HEK293 (cell line): ENCODE data around the gene CEP295NL.
A peak's percentile ranks its signal among the peaks of the same experiment; 100 is the strongest.

Experiments used
- CTCF ChIA-PET: fragments of 350-600 bp; formaldehyde crosslinking; extraction: SDS; loops from one replicate; lab custom pipeline; 2021; ENCODE audit warnings: antibody characterized with exemption; lab: Yijun Ruan, JAX
- POLR2A ChIA-PET: fragments of 300-600 bp; formaldehyde crosslinking; extraction: SDS; loops from one replicate; lab custom pipeline; 2020; ENCODE audit warnings: antibody characterized with exemption, inconsistent platforms; lab: Yijun Ruan, JAX
- H3K27ac ChIP-seq: fragments of 200-500 bp; sonication (Bioruptor generic); 2 replicates; pipeline ENCODE4 v1.5.1; 2014; ENCODE audit warnings: low read depth, low read length, control low read depth, inconsistent platforms; ENCODE audit errors: extremely low read depth
- H3K36me3 ChIP-seq, 2 experiments: fragments of 200-500 bp in 1 of 2; sonication (Bioruptor generic) in 1 of 2; 1 replicate in 1 of 2; 2 replicates in 1 of 2; pipeline ENCODE4 v1.5.1; 2014 to 2017; ENCODE audit warnings: inconsistent platforms in 2 of 2, low read length in 2 of 2; ENCODE audit not compliant: control insufficient read depth in 2 of 2, insufficient read depth in 1 of 2
- H3K4me1 ChIP-seq: fragments of 200-500 bp; sonication (Bioruptor generic); 2 replicates; pipeline ENCODE4 v1.5.1; 2014; ENCODE audit warnings: mild to moderate bottlenecking, low read length, inconsistent platforms; ENCODE audit not compliant: control insufficient read depth, insufficient read depth
- H3K4me3 ChIP-seq: 2 replicates; pipeline ENCODE4 v1.5.1; 2011; ENCODE audit warnings: low read depth, mild to moderate bottlenecking, control low read depth, low read length, moderate library complexity
- H3K9me3 ChIP-seq: fragments of 200-500 bp; sonication (Bioruptor generic); 2 replicates; pipeline ENCODE4 v1.5.1; 2014; ENCODE audit warnings: low read depth, low read length, inconsistent platforms; ENCODE audit not compliant: control insufficient read depth, insufficient read depth
- EGR2 ChIP-seq: fragments of 450-650 bp; formaldehyde crosslinking; IDR thresholded peaks from 2 replicates; pipeline ENCODE4 v1.5.1; 2016; ENCODE audit warnings: low read depth, missing biosample characterization, missing genetic modification characterization
- ELK4 ChIP-seq: IDR thresholded peaks from 2 replicates; pipeline ENCODE4 v1.6.1; 2011; ENCODE audit warnings: mild to moderate bottlenecking, low read depth, low read length, borderline replicate concordance
- FEZF1 ChIP-seq: fragments of 450-650 bp; formaldehyde crosslinking; IDR thresholded peaks from 2 replicates; pipeline ENCODE4 v1.5.1; 2016; ENCODE audit warnings: missing biosample characterization, missing genetic modification characterization
- HOXA7 ChIP-seq: sonication (generic); formaldehyde crosslinking; IDR thresholded peaks from 2 replicates; pipeline ENCODE4 v1.8.1; 2022; ENCODE audit warnings: missing genetic modification reagents, borderline replicate concordance
- HOXC10 ChIP-seq: sonication (generic); formaldehyde crosslinking; IDR thresholded peaks from 2 replicates; pipeline ENCODE4 v1.8.1; 2023; ENCODE audit warnings: mild to moderate bottlenecking, missing genetic modification reagents
- KLF7 ChIP-seq: fragments of 450-650 bp; formaldehyde crosslinking; IDR thresholded peaks from 2 replicates; pipeline ENCODE4 v1.5.1; 2016; ENCODE audit warnings: missing biosample characterization, missing genetic modification characterization, borderline replicate concordance
- KLF9 ChIP-seq: fragments of 450-650 bp; formaldehyde crosslinking; IDR thresholded peaks from 2 replicates; pipeline ENCODE4 v1.5.1; 2016; ENCODE audit warnings: missing biosample characterization, missing genetic modification characterization, low read depth
- MEIS1 ChIP-seq: sonication (generic); formaldehyde crosslinking; IDR thresholded peaks from 2 replicates; pipeline ENCODE4 v1.8.1; 2022; ENCODE audit warnings: missing genetic modification reagents, mild to moderate bottlenecking, borderline replicate concordance
- RBAK ChIP-seq: fragments of 450-650 bp; formaldehyde crosslinking; IDR thresholded peaks from 2 replicates; pipeline ENCODE4 v1.5.1; 2016; ENCODE audit warnings: missing biosample characterization, missing genetic modification characterization
- SP2 ChIP-seq: fragments of 450-650 bp; formaldehyde crosslinking; IDR thresholded peaks from 2 replicates; pipeline ENCODE4 v1.5.1; 2016; ENCODE audit warnings: missing biosample characterization, missing genetic modification characterization
- ZBTB49 ChIP-seq: fragments of 450-650 bp; formaldehyde crosslinking; IDR thresholded peaks from 2 replicates; pipeline ENCODE4 v1.5.1; 2016; ENCODE audit warnings: missing biosample characterization, missing genetic modification characterization, low read depth
- ZNF169 ChIP-seq: fragments of 450-650 bp; formaldehyde crosslinking; IDR thresholded peaks from 2 replicates; pipeline ENCODE4 v1.5.1; 2016; ENCODE audit warnings: missing biosample characterization, missing genetic modification characterization
- ZNF174 ChIP-seq: fragments of 450-650 bp; formaldehyde crosslinking; IDR thresholded peaks from 2 replicates; pipeline ENCODE4 v1.5.0; 2017; ENCODE audit warnings: missing biosample characterization, mild to moderate bottlenecking, missing genetic modification characterization
- ZNF223 ChIP-seq: fragments of 450-650 bp; formaldehyde crosslinking; IDR thresholded peaks from 2 replicates; pipeline ENCODE4 v1.5.1; 2016; ENCODE audit warnings: missing biosample characterization, missing genetic modification characterization
- ZNF24 ChIP-seq: fragments of 450-650 bp; formaldehyde crosslinking; IDR thresholded peaks from 2 replicates; pipeline ENCODE4 v1.5.1; 2016; ENCODE audit warnings: missing biosample characterization, missing genetic modification characterization
- ZNF266 ChIP-seq: fragments of 450-650 bp; formaldehyde crosslinking; IDR thresholded peaks from 2 replicates; pipeline ENCODE4 v1.5.1; 2016; ENCODE audit warnings: missing biosample characterization, missing genetic modification characterization, low read depth
- ZNF366 ChIP-seq: fragments of 450-650 bp; formaldehyde crosslinking; conservative IDR thresholded peaks from 2 replicates; pipeline ENCODE4 v1.5.1; 2016; ENCODE audit warnings: missing biosample characterization, missing genetic modification characterization
- ZNF426 ChIP-seq: fragments of 450-650 bp; formaldehyde crosslinking; IDR thresholded peaks from 2 replicates; pipeline ENCODE4 v1.5.1; 2017; ENCODE audit warnings: missing biosample characterization, missing genetic modification characterization, mild to moderate bottlenecking, inconsistent platforms, moderate library complexity
- ZNF449 ChIP-seq: fragments of 450-650 bp; formaldehyde crosslinking; IDR thresholded peaks from 2 replicates; pipeline ENCODE4 v1.5.1; 2017; ENCODE audit warnings: missing biosample characterization, mild to moderate bottlenecking, missing genetic modification characterization, moderate library complexity
- ZNF473 ChIP-seq: fragments of 450-650 bp; formaldehyde crosslinking; IDR thresholded peaks from 2 replicates; pipeline ENCODE4 v1.5.1; 2017; ENCODE audit warnings: missing biosample characterization, missing genetic modification characterization
- ZNF529 ChIP-seq: fragments of 450-650 bp; formaldehyde crosslinking; IDR thresholded peaks from 2 replicates; pipeline ENCODE4 v1.5.1; 2017; ENCODE audit warnings: missing genetic modification characterization, missing biosample characterization; ENCODE audit not compliant: insufficient replicate concordance
- ZNF600 ChIP-seq: fragments of 450-650 bp; formaldehyde crosslinking; IDR thresholded peaks from 2 replicates; pipeline ENCODE4 v1.5.1; 2016; ENCODE audit warnings: missing biosample characterization, missing genetic modification characterization
- ZNF610 ChIP-seq: fragments of 450-650 bp; formaldehyde crosslinking; IDR thresholded peaks from 2 replicates; pipeline ENCODE4 v1.5.1; 2016; ENCODE audit warnings: missing biosample characterization, missing genetic modification characterization, borderline replicate concordance
- ZNF623 ChIP-seq: fragments of 450-650 bp; formaldehyde crosslinking; IDR thresholded peaks from 2 replicates; pipeline ENCODE4 v1.5.1; 2016; ENCODE audit warnings: missing biosample characterization, missing genetic modification characterization
- ZNF664 ChIP-seq: fragments of 450-650 bp; formaldehyde crosslinking; IDR thresholded peaks from 2 replicates; pipeline ENCODE4 v1.5.1; 2016; ENCODE audit warnings: missing biosample characterization, missing genetic modification characterization
- ZNF707 ChIP-seq: fragments of 450-650 bp; formaldehyde crosslinking; IDR thresholded peaks from 2 replicates; pipeline ENCODE4 v1.5.1; 2016; ENCODE audit warnings: missing biosample characterization, missing genetic modification characterization
- ZNF776 ChIP-seq: fragments of 450-650 bp; formaldehyde crosslinking; IDR thresholded peaks from 2 replicates; pipeline ENCODE4 v1.5.0; 2017; ENCODE audit warnings: missing biosample characterization, missing genetic modification characterization, borderline replicate concordance
- ZSCAN16 ChIP-seq: fragments of 450-650 bp; formaldehyde crosslinking; IDR thresholded peaks from 2 replicates; pipeline ENCODE4 v1.5.1; 2016; ENCODE audit warnings: missing biosample characterization, missing genetic modification characterization
- ZSCAN30 ChIP-seq: fragments of 450-650 bp; IDR thresholded peaks from 2 replicates; pipeline ENCODE4 v1.5.1; 2018; ENCODE audit warnings: missing biosample characterization, mild to moderate bottlenecking, missing genetic modification characterization, moderate library complexity
- TF ChIP-seq, protein P1 (sequence below): fragments of 450-650 bp; formaldehyde crosslinking; IDR thresholded peaks from 2 replicates; pipeline ENCODE4 v1.5.1; 2016; ENCODE audit warnings: missing biosample characterization, missing genetic modification characterization

The CEP295NL gene

DNA sequence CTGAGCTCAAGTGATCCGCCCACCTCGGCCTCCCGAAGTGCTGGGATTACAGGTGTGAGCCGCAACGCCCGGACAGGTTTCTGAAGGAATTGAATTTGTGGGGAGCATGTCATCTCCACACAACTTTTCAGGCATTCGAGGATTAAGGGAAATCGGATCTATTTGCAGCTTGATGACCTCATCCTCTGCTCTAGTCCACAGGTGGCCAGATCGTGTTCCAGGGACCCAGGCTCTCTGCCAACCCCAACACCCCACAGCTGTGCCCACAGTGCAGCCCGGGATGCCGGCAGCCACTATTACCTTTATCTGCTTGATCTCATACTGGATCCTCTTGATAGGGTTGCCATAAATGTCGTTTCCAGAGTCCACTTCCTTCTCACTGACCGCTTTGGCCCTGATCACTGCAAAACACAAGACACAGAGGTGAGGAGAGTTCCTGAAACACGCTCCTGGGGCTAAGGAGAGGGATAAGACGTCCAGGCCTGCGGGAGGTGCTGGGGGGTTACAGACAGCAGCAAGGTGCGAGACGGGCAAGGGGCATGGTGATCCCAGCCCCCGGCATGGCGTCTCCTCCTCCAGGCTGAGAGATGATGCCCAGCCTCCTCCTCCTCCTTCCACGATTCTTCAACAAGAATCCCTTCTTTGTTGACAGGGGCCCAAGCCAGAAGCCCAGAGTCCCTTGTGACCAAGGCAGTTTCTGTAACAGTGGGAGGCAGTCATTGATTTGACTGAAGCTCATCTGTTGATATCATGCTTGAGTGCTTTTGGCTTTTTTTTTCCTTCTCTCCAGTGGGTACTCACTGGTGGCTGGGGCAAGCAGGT, 29.3 kb downstream of the CEP295NL start:
- POLR2A ChIA-PET = interaction anchor here (1.1 kb wide), 1 partner anchor 10 kb away, joined by 3 read pairs; no protein-coding TSS in a partner anchor
- H3K4me1 ChIP-seq = peaks cover 12% of the 10 kb centered on the region
- no peak overlapping the region for H3K4me3 ChIP-seq
- H3K36me3 ChIP-seq = peaks cover 6 to 23% of the 10 kb centered on the region in 2 experiments; a peak in 2 of 3 replicates
- H3K9me3 ChIP-seq = no peaks in the 10 kb centered on the region
- CTCF ChIA-PET = interaction anchor here (0.7 to 4.7 kb wide), 5 partner anchors 8 to 100 kb away, joined by 3 to 41 read pairs (median 4); no protein-coding TSS in a partner anchor
- peak overlapping the region; percentile 40 for H3K27ac ChIP-seq
- TF ChIP-seq ZNF223 (no peak), ZNF623 (tag by site-specific recombination) (no peak), HOXA7 (CRISPR knock-in tag) (no peak), ZBTB49 (tag by site-specific recombination) (no peak), ZNF529 (tag by site-specific recombination) (no peak), HOXC10 (CRISPR knock-in tag) (no peak), ELK4 (no peak), ZNF366 (tag by site-specific recombination) (peak; percentile 76), ZNF169 (no peak), ZNF266 (tag by site-specific recombination) (no peak), ZNF24 (peak; percentile 81), ZNF707 (no peak), ZNF174 (tag by site-specific recombination) (no peak), KLF7 (tag by site-specific recombination) (no peak), ZNF664 (tag by site-specific recombination) (no peak), MEIS1 (CRISPR knock-in tag) (no peak), ZNF610 (no peak), ZNF473 (tag by site-specific recombination) (no peak), RBAK (tag by site-specific recombination) (no peak), ZSCAN16 (tag by site-specific recombination) (no peak), ZNF449 (tag by site-specific recombination) (no peak), ZNF426 (tag by site-specific recombination) (no peak), FEZF1 (tag by site-specific recombination) (peak; percentile 55), ZNF776 (tag by site-specific recombination) (no peak), KLF9 (tag by site-specific recombination) (no peak), SP2 (tag by site-specific recombination) (no peak), ZNF600 (peak; percentile 65; the same call in 1 of the 2 replicates), ZSCAN30 (tag by site-specific recombination) (no peak; the same call in 1 of the 2 replicates), EGR2 (tag by site-specific recombination) (no peak)
- TF ChIP-seq, protein P1, sequence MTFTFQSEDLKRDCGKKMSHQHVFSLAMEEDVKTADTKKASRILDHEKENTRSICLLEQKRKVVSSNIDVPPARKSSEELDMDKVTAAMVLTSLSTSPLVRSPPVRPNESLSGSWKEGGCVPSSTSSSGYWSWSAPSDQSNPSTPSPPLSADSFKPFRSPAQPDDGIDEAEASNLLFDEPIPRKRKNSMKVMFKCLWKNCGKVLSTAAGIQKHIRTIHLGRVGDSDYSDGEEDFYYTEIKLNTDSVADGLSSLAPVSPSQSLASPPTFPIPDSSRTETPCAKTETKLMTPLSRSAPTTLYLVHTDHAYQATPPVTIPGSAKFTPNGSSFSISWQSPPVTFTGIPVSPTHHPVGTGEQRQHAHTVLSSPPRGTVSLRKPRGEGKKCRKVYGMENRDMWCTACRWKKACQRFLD (tag by site-specific recombination) = no peak
